Endothelial cell of umbilical vein (primary cell): ENCODE measurements around the gene ZC3H18. TPM values are rescaled to one million over a fixed set of nuclear protein-coding genes. Genes with fewer than 3 reads are reported as not detected.
A peak's percentile ranks its signal among the peaks of the same experiment; 100 is the strongest.

Experiments used
- BruUV-seq: library from RNA; stranded (reverse); fragments of 400-500 nt; replicated peaks from 2 replicates; lab custom pipeline; 2021; lab: Mats Ljungman, UMichigan
- CTCF ChIA-PET: fragments of 300-600, 350-600 bp; sonication (Branson Sonifier 250); formaldehyde crosslinking; loops from one replicate; lab custom pipeline; 2021; ENCODE audit warnings: antibody characterized with exemption, inconsistent platforms; lab: Charles Lee
- POLR2A ChIA-PET: fragments of 300-600, 350-600 bp; sonication (Branson Sonifier 250); formaldehyde crosslinking; loops from one replicate; lab custom pipeline; 2021; ENCODE audit warnings: antibody characterized with exemption, inconsistent platforms; lab: Charles Lee
- DNase-seq: peaks from one replicate; pipeline ENCODE4 v3.0.0-alpha.2; 2011; ENCODE audit warnings: low read depth, low spot score
- FAIRE-seq: peaks from 2 replicates; lab custom pipeline; 2011; peaks lifted over from hg19 to GRCh38; lab: Jason Lieb, UNC
- H2AFZ ChIP-seq: 2 replicates; pipeline ENCODE4 v1.6.0; 2012; ENCODE audit warnings: low read depth, low read length, control low read depth, inconsistent platforms
- H3K27ac ChIP-seq: 2 replicates; pipeline ENCODE4 v1.5.1; 2011; ENCODE audit warnings: low read depth, mild to moderate bottlenecking, control low read depth, low read length, moderate library complexity; ENCODE audit not compliant: insufficient read depth
- H3K27me3 ChIP-seq, 2 experiments: 2 replicates each; pipeline versions ENCODE4 v1.6.0 to v1.6.1; 2011; ENCODE audit warnings: low read length in 2 of 2, mixed read lengths in 1 of 2; ENCODE audit not compliant: control insufficient read depth in 2 of 2, insufficient read depth in 2 of 2
- H3K36me3 ChIP-seq, 2 experiments: 2 replicates in 1 of 2; 3 replicates in 1 of 2; pipeline ENCODE4 v1.5.1; 2011; ENCODE audit warnings: low read length in 2 of 2, mild to moderate bottlenecking in 1 of 2, moderate library complexity in 1 of 2; ENCODE audit not compliant: control insufficient read depth in 2 of 2, insufficient read depth in 2 of 2; ENCODE audit errors: extremely low read depth in 1 of 2
- H3K4me1 ChIP-seq: 3 replicates; pipeline ENCODE4 v1.5.1; 2011; ENCODE audit warnings: mild to moderate bottlenecking, low read length; ENCODE audit not compliant: control insufficient read depth, insufficient read depth; ENCODE audit errors: extremely low read depth
- H3K4me2 ChIP-seq: 2 replicates; pipeline ENCODE4 v1.6.1; 2011; ENCODE audit warnings: low read length, control low read depth, mixed read lengths; ENCODE audit not compliant: insufficient read depth
- H3K4me3 ChIP-seq, 3 experiments: fragments of 200-600 bp in 1 of 3; sonication (generic), shearing (Covaris generic) in 1 of 3; replicated peaks in 1 of 3; 2 replicates each; pipeline ENCODE4 v1.5.1; 2011 to 2016; ENCODE audit warnings: control low read depth in 3 of 3, low read length in 3 of 3, mild to moderate bottlenecking in 2 of 3, inconsistent platforms in 1 of 3, low read depth in 1 of 3, moderate library complexity in 1 of 3; ENCODE audit not compliant: insufficient read depth in 1 of 3
- H3K79me2 ChIP-seq: 2 replicates; pipeline ENCODE4 v1.6.0; 2012; ENCODE audit warnings: low read length, inconsistent platforms; ENCODE audit not compliant: control insufficient read depth, insufficient read depth
- H3K9ac ChIP-seq: replicated peaks from 2 replicates; pipeline ENCODE3; 2011; ENCODE audit warnings: low read length, control low read depth; ENCODE audit not compliant: insufficient read depth; ENCODE audit errors: extremely low read depth
- H3K9me1 ChIP-seq: replicated peaks from 3 replicates; pipeline ENCODE4 v1.6.0; 2011; ENCODE audit warnings: mild to moderate bottlenecking, low read length; ENCODE audit not compliant: control insufficient read depth, insufficient read depth; ENCODE audit errors: extremely low read depth
- H3K9me3 ChIP-seq: replicated peaks from 2 replicates; pipeline ENCODE4 v1.5.1; 2012; ENCODE audit warnings: low read length, inconsistent platforms; ENCODE audit not compliant: control insufficient read depth, insufficient read depth
- H4K20me1 ChIP-seq: replicated peaks from 2 replicates; pipeline ENCODE3; 2011; ENCODE audit warnings: mild to moderate bottlenecking, low read length; ENCODE audit not compliant: control insufficient read depth, insufficient read depth; ENCODE audit errors: extremely low read depth
- EZH2 ChIP-seq: IDR thresholded peaks from 2 replicates; pipeline ENCODE4 v1.6.1; 2012; ENCODE audit warnings: borderline replicate concordance, low read depth, mild to moderate bottlenecking, moderate library complexity, low read length, inconsistent platforms; ENCODE audit not compliant: severe bottlenecking
- dilution Hi-C: fragments of 300-500 bp; cut with MboI; formaldehyde crosslinking; loops from one replicate; pipeline ENCODE4 v1.15.0; 2019; ENCODE audit warnings: low sequenced_read_pairs; ENCODE audit not compliant: extremely low pct_ligation_motif_present
- intact Hi-C: fragments of 100-400 bp; cut with micrococcal nuclease; formaldehyde crosslinking; loops from one replicate; pipeline ENCODE4 v1.10.0; 2022
- polyA plus RNA-seq, 4 experiments: library from polyadenylated mRNA; depleted of rRNA in 3 of 4; stranded (reverse) in 3 of 4; unstranded in 1 of 4; fragments of >200 nt; gene quantifications; 2 replicates each; pipeline versions ENCODE4 v1.2.1 to v1.2.3, GENCODE V29; 2011 to 2012; ENCODE audit warnings: missing spikeins in 1 of 4
- total RNA-seq: library from RNA; stranded (reverse); gene quantifications from 2 replicates; pipeline ENCODE4 v1.2.3, GENCODE V29; 2021
- TF ChIP-seq, protein P1 (sequence below), 2 donors: IDR thresholded peaks; 1 replicate in 1 of 2; 2 replicates in 1 of 2; pipeline ENCODE4 v1.5.1; 2011; ENCODE audit warnings: low read length in 2 of 2, mild to moderate bottlenecking in 2 of 2, moderate library complexity in 2 of 2, control low read depth in 1 of 2, inconsistent platforms in 1 of 2, low read depth in 1 of 2; ENCODE audit not compliant: insufficient read depth in 1 of 2; ENCODE audit errors: extremely low read depth in 1 of 2
- TF ChIP-seq, protein P2 (sequence below): IDR thresholded peaks from 2 replicates; pipeline ENCODE4 v1.6.1; 2011; ENCODE audit not compliant: insufficient read depth, insufficient read length

ZC3H18 gene
- total and polyA plus RNA-seq, 2 donors (not counting 3 experiments of a cell fraction or from before 2014, with no cell fraction given) = 12.1 to 52.8 TPM

DNA sequence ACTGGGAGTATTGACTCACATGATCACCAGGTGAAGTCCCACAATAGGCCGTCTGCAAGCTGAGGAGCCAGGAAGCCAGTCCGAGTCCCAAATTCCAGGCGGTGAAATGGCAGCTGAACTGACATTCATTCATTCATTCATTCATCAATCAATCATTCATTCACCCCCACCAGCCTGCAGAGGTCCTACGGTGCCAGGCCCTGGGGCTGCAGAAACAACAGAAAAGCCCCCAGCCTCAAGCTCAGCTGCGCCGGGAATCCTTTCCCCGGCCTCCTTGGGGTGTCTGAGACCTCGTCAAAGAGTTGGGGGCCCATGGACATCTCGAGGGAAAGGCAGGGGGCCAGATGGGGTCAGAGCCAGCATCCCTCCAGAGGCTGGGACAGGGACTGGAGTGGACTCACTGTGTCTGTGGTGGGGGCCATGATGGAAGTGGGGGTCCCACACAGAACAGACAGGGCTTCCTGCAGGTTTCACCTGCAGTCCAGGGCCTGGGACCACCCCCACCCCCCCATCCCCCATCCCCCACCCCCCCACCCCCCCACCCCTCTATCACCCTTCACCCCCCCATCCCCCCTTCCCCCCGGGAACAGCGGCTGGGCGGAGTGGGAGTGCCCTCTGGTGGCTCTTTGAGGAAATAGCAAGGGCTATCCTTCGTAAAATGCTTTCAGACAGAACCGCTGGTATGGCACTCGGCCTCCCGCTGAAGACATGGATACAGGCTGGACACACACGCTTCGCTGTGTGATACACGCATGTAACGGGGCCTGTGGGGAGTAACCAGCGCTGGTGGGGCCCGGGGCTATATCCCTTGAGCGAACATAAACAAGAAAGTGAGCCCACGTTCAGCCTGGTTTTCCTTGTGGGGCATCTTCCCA is 8.5 kb upstream of the ZC3H18 start:
- Histone ChIP-seq H4K20me1 (no peaks in the 10 kb centered on the region), H3K9ac (no peak overlapping the region), H3K79me2 (no peaks in the 10 kb centered on the region), H3K4me2 (peak overlapping the region; percentile 1), H3K27me3 (no peaks in the 10 kb centered on the region), H2AFZ (no peak overlapping the region), H3K9me1 (no peaks in the 10 kb centered on the region), H3K4me3 (no peak overlapping the region), H3K4me1 (no peaks in the 10 kb centered on the region), H3K9me3 (no peaks in the 10 kb centered on the region), H3K27ac (no peak overlapping the region), H3K36me3 (no peaks in the 10 kb centered on the region)
- intact Hi-C loops (loop anchor here (1.0 to 10.0 kb wide), 3 partner anchors 35 to 607 kb away; partner anchors contain the start of gene BANP), dilution Hi-C loops (no loop called here)
- no TSS peak for BruUV-seq
- CTCF ChIA-PET = interaction anchor here (0.9 to 2.8 kb wide), 8 partner anchors 9 to 783 kb away, joined by 3 to 13 read pairs (median 3); partner anchors contain the start of gene ZC3H18
- FAIRE-seq (peak; percentile 79), DNase-seq (peak; percentile 42)
- POLR2A ChIA-PET = interaction anchor here (0.6 kb wide), 1 partner anchor 222 kb away, joined by 3 read pairs; no protein-coding TSS in a partner anchor
- TF ChIP-seq, protein P1, sequence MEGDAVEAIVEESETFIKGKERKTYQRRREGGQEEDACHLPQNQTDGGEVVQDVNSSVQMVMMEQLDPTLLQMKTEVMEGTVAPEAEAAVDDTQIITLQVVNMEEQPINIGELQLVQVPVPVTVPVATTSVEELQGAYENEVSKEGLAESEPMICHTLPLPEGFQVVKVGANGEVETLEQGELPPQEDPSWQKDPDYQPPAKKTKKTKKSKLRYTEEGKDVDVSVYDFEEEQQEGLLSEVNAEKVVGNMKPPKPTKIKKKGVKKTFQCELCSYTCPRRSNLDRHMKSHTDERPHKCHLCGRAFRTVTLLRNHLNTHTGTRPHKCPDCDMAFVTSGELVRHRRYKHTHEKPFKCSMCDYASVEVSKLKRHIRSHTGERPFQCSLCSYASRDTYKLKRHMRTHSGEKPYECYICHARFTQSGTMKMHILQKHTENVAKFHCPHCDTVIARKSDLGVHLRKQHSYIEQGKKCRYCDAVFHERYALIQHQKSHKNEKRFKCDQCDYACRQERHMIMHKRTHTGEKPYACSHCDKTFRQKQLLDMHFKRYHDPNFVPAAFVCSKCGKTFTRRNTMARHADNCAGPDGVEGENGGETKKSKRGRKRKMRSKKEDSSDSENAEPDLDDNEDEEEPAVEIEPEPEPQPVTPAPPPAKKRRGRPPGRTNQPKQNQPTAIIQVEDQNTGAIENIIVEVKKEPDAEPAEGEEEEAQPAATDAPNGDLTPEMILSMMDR (IDR thresholded peaks at IDR 0.05; ENCODE audit: extremely low read depth in 1 of 2, insufficient read depth in 1 of 2, low read depth in 1 of 2, low read length in 2 of 2) = peak; percentile 2 to 77
- TF ChIP-seq, protein P2, sequence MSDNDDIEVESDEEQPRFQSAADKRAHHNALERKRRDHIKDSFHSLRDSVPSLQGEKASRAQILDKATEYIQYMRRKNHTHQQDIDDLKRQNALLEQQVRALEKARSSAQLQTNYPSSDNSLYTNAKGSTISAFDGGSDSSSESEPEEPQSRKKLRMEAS = no peak
- TF ChIP-seq EZH2 = no peak
